Measurements from ENCODE around the gene MBNL1.

DNA sequence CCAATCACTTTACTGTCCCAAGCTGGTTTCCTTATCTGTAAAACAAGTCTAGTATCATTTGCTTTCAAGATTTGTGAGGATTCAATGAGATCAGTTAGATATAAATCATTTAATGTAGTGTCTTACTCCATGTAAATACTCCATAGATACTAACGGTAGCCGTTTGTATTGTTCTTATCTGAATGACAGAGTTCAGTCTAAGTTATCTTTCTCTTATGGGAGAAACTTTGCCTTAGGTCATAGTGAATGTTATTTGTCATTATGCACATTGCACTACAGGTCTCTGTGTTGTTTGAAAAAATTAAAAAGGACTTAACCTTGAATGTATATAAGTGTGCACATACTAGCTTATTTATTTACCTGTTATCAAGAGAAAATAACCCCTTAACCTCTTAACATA lies 44.7 kb downstream of the MBNL1 start:
- TF ChIP-seq POLR2AphosphoS5 (IDR thresholded peaks at IDR 0.05; ENCODE audit: low read depth, low read length) (no peak), SIN3A (IDR thresholded peaks at IDR 0.05; ENCODE audit: borderline replicate concordance, insufficient read depth, low read depth, low read length) (no peak)
- TF ChIP-seq, protein P1, sequence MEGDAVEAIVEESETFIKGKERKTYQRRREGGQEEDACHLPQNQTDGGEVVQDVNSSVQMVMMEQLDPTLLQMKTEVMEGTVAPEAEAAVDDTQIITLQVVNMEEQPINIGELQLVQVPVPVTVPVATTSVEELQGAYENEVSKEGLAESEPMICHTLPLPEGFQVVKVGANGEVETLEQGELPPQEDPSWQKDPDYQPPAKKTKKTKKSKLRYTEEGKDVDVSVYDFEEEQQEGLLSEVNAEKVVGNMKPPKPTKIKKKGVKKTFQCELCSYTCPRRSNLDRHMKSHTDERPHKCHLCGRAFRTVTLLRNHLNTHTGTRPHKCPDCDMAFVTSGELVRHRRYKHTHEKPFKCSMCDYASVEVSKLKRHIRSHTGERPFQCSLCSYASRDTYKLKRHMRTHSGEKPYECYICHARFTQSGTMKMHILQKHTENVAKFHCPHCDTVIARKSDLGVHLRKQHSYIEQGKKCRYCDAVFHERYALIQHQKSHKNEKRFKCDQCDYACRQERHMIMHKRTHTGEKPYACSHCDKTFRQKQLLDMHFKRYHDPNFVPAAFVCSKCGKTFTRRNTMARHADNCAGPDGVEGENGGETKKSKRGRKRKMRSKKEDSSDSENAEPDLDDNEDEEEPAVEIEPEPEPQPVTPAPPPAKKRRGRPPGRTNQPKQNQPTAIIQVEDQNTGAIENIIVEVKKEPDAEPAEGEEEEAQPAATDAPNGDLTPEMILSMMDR (IDR thresholded peaks at IDR 0.05) = no peak
- TF ChIP-seq, protein P2, sequence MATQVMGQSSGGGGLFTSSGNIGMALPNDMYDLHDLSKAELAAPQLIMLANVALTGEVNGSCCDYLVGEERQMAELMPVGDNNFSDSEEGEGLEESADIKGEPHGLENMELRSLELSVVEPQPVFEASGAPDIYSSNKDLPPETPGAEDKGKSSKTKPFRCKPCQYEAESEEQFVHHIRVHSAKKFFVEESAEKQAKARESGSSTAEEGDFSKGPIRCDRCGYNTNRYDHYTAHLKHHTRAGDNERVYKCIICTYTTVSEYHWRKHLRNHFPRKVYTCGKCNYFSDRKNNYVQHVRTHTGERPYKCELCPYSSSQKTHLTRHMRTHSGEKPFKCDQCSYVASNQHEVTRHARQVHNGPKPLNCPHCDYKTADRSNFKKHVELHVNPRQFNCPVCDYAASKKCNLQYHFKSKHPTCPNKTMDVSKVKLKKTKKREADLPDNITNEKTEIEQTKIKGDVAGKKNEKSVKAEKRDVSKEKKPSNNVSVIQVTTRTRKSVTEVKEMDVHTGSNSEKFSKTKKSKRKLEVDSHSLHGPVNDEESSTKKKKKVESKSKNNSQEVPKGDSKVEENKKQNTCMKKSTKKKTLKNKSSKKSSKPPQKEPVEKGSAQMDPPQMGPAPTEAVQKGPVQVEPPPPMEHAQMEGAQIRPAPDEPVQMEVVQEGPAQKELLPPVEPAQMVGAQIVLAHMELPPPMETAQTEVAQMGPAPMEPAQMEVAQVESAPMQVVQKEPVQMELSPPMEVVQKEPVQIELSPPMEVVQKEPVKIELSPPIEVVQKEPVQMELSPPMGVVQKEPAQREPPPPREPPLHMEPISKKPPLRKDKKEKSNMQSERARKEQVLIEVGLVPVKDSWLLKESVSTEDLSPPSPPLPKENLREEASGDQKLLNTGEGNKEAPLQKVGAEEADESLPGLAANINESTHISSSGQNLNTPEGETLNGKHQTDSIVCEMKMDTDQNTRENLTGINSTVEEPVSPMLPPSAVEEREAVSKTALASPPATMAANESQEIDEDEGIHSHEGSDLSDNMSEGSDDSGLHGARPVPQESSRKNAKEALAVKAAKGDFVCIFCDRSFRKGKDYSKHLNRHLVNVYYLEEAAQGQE (IDR thresholded peaks at IDR 0.05; ENCODE audit: insufficient read depth in 1 of 2, low read depth in 2 of 2, low read length in 1 of 2) = no peak

Measured in Panc1 (cell line).